GM21381 (cell line): ENCODE results near the gene TNS3.
A peak's percentile ranks its signal among the peaks of the same experiment; 100 is the strongest.

Experiments used
- ATAC-seq: cut with Tn5 transposase; IDR thresholded peaks from one replicate; pipeline ENCODE4 v1.9.1; 2021; ENCODE audit warnings: mild to moderate bottlenecking, moderate library complexity; ENCODE audit not compliant: unreplicated experiment

The TNS3 gene

DNA sequence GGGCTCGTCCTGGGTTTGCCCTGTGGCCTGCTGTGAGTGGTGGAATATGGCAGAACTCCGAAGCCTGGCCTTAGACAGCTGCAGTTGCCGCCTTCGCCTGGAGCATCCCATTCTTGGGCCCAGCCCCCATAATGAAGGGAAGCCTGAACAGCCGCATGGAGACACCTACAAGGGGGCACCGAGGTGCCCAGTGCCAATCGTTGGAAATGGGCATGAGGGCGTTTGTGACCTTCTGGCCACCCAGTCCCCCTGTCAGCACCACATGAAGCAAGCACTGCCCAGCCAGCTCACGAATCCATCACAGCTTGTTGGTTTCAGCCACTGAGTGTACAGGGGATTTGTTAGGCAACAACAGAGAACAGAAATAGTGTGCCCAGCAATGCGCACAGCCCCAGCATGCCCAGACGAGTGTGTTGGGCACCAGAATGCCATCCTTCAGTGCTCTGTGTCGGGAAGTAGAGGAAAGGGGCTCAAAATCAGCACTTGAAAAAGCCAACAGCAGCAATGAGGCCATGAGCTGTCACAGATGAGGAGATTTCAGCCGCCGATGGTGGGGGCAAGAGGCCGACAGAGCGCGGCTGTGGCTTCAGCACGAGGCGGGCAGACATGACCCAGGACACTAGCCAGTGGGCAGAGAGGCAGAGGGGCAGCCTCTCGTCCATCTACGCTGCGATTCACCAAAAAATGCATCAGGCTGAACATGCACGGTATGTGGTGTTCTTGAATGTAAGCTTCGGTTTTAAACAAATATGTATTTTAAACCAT lies 91.2 kb downstream of the TNS3 start:
- no peak for ATAC-seq

- no peak for ATAC-seq
These were observed 92.3 kb downstream of the TNS3 start for GRCh38 chr7:47489624-47490023.

DNA sequence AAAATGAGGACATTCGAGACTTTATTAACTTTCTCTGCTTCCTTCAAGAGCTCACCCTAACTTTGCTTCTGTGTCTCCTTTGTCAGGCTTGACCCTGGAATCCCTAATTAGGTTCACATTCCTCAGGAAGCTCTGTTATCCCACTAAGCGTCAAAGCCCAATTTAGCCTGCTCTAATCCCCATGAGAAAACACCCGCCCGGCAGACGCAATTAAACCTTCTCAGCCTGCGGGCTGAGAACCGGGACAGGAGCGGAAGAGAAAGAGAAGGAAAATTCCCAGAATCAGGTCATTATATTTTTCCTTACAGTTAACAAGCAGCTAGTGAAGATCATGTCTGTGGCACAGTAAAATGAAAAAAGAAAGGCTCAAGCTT lies 93.0 kb downstream of the TNS3 start:
- no peak for ATAC-seq

GRCh38 chr7:47488201-47488968 lies 93.5 kb downstream of the TNS3 start:
- ATAC-seq: no peak

DNA sequence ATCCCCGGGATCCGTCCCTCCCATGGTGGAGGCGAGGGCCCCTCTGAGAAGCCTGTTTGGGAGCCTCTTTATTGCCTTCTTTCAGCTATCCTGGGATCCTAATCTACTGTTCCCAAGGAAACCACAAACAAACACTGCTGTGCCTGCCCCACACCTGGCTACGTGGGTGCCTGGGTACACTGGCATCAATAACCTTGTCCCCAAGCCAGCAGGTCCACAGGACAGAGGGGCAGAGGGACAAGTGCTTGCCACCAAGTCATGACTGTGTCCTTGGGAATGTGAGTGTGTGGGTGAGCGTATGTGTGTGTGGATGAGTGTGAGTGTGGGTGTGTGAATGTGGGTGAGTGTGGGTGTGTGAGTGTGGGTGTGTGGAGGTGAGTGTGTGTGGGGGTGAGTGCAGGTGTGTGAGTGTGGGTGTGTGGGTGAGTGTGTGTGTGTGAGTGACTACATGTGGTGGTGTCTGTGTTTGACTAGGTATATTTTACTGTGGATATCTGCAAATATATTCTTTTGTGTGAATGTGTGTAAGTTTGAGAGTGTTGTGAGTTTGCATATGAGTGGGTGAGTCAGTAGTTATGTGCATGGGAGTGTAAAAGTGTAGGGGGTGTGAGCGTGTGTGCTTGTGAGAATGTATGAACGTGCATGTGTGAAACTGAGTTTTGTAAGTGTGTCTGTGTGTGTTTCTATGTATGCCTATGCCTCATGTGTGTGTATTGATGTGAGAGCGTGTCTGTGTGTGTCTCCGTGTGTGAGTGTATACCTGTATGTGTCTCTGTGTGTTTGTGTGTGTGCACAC lies 96.1 kb downstream of the TNS3 start:
- no peak for ATAC-seq

DNA sequence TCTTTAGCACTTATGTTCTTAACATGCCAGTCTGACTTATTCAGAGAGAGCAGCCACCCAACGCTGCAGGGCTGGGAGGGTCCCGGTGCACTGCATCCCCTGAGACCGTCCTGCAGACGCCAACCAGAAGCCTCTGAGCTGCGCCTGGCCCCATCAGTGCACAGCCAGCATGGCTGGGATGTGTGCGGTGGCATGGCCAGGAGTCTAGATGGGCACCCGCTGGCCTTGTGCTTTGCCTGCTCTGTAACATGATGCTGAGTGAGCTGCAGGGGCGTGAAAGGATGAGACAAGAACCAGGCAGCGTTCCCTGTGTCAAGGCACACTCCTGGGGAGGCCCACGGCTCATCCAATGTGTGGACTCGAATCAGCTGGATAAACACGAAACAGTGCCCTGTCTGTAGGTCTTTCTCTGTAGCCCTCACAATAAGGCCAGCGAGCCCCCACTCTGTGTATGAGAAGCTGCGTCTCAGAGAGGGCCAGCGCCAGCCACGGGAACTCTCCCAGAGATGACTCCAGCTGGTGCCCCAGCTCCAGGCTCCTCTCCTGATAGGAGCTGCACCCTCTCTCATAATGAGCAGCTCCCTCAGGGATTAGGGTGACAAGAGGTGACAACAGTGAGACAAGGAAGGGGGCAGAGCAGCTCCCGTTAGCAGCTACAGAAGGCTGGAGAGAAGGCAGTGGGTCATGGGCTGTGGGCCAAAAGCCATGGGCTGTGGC lies 96.8 kb downstream of the TNS3 start:
- no peak for ATAC-seq

GRCh38 chr7:47484457-47484856 lies 97.5 kb downstream of the TNS3 start:
- ATAC-seq: no peak

GRCh38 chr7:47483604-47484273 lies 98.2 kb downstream of the TNS3 start:
- no peak for ATAC-seq

DNA sequence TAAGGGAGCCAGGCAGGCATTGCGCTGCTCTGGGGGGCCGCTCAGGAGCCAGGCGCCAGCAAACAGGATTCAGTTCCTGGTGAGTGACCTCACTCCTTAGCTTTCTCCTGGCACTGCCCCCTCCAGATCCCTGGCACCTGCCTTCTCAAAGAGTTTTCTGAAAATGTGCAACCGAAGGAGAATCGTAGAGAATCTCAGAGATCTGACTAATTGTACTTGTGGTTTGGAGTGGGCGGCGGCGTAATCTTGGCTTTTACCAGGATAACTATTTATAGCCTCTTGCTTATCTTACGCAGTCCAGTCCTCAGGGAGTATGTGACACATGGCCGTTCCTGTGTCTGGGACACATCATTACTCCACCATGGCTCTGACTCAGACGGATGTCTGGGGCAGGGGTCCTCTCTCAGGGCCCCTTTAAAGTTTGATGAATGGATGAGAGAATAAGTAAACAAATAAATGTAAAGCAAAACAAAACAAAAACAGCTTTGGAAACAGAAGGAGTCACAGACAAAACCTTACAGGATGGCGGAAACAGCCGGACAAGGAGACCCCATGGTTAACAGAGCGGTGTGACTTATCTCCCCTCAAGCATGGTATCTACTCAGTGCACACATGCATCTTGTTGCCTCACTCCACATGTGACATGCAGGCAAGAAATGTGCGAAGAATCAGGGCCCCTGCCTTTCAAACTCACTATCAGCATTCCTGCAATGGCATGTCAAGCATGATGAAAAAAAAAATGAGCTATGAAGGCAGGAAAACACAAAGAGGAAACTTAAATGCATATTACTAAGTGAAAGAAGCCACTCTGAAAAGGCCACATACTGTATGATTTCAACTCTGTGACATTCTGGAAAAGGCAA lies 99.7 kb downstream of the TNS3 start:
- no peak for ATAC-seq

DNA sequence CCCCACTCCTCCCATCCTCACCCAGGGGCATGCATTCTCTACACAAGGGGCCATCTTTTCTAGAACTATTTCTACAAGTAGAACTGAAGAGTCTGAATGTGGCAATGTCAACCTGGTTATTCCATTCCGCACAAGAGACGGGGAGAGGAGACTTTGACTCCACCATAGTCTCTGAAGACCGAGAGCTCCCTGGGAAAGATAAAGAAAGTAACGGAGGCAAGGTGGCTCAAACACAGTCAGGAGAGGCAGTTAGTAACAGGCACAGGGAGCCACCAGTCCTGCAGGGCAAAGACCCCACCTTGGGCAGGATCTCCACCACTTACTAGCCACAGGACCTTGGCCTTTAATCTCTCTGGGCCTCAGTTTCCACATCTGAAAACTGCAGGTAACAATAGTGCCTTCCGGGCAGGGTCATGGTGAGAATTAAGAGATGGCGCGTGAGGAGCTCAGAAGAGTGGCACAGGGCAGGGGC lies 100.3 kb downstream of the TNS3 start:
- no peak for ATAC-seq

DNA sequence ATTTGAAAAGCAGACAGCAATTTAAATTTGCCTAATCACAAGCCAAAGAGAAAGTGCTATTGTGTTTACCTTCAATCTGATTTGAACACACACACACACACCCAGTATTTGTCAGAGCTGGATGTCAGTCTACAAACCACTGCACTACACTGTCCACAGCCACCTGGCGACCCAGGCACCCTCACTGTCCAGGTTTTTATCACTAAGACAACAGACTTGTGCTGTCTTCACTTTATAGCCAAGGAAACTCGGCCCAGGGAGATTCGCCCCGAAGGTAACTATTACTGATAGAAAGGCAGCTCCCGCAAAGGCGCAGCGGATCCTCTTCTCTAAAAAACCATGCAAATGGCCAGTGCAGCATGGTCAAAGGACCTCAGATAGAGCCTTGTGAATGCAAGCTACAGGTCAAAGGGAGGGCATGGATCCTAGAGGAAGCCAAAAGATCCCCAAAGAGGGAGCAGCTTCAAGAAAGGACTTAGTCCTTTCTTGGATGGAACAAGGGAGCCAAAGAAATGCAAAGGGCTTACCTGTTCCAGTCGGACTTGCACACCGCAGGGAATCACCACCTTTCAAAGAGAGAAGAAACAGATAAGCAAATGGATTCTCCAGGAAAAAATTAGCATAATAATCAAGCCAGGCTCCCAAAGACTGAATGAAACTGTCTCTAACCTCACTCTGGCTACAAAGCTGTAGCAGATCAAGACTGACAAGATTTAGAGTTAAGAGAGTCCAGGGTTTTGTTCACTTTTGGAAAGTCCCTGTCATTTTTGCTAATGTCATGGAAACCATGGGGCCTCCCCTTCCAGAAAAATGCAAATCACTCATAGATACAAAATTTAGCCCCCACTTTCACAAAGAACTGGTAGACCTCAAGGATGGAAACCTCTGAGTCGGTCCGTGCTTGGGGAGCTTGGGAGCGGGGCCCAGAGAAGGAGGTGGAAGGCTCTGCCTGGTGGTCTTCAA lies 101.1 kb downstream of the TNS3 start:
- ATAC-seq: peak; percentile 60

- ATAC-seq: no peak
These were observed 101.9 kb downstream of the TNS3 start for GRCh38 chr7:47479821-47480575.

- ATAC-seq: no peak
These were observed 102.8 kb downstream of the TNS3 start for GRCh38 chr7:47478926-47479711.

DNA sequence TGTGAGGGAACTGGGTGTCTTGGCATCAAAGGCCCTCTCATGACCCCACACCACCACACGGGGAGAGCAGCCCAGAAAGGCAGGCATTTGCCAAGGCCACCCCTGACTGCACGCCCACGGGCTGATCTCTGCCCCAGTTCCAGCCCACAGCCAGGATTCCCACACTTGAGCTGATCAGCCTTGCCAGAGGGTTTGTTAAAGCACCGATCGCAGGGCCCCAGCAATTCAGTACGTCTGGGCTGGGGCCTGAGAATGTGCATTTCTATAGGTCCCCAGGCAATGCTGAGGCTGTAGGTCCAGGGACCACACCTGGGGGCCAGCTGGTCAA lies 103.9 kb downstream of the TNS3 start:
- ATAC-seq: no peak

- ATAC-seq: no peak
These were observed 104.5 kb downstream of the TNS3 start for GRCh38 chr7:47477191-47478016.

- no peak for ATAC-seq
These were observed 106.1 kb downstream of the TNS3 start for GRCh38 chr7:47475880-47476227.
